K562 (cell line): ENCODE results near the gene MTA2. TPM values are rescaled to one million over a fixed set of nuclear protein-coding genes. Genes with fewer than 3 reads are reported as not detected.

Experiments used
- FUS ChIP-seq: fragments of 200-400 bp; formaldehyde crosslinking; optimal IDR thresholded peaks from 2 replicates; pipeline ENCODE3; 2017; ENCODE audit warnings: low read depth, low read length
- HOXB6 ChIP-seq: fragments of 250-450 bp; sonication (Bioruptor Pico); IDR thresholded peaks from 2 replicates; pipeline ENCODE4 v1.5.1; 2022; ENCODE audit warnings: mild to moderate bottlenecking, borderline replicate concordance
- LEF1 ChIP-seq: fragments of 450-650 bp; IDR thresholded peaks from 2 replicates; pipeline ENCODE4 v1.6.1; 2016; ENCODE audit warnings: mild to moderate bottlenecking
- MCM2 ChIP-seq: fragments of 450-650 bp; IDR thresholded peaks from 2 replicates; pipeline ENCODE4 v1.6.1; 2017; ENCODE audit warnings: low read depth, mild to moderate bottlenecking
- MCM7 ChIP-seq, 2 experiments: fragments of 450-650 bp; IDR thresholded peaks; 2 replicates each; pipeline ENCODE4 v1.6.1; 2016 to 2018
- NR2C2 ChIP-seq, 2 experiments: fragments of 200-800 bp in 1 of 2; sonication (Bioruptor generic) in 1 of 2; sonication (generic) in 1 of 2; formaldehyde crosslinking in 1 of 2; IDR thresholded peaks; 2 replicates each; pipeline versions ENCODE4 v1.6.1 to v1.8.0; 2016 to 2022; ENCODE audit warnings: mild to moderate bottlenecking in 1 of 2, missing compliant biosample characterization in 1 of 2, missing genetic modification characterization in 1 of 2, missing genetic modification reagents in 1 of 2
- PCBP2 ChIP-seq: fragments of 200-400 bp; formaldehyde crosslinking; IDR thresholded peaks from 2 replicates; pipeline ENCODE4 v1.6.1; 2018; ENCODE audit warnings: low read length, low read depth, mild to moderate bottlenecking, moderate library complexity; ENCODE audit not compliant: poor library complexity, severe bottlenecking
- RBM39 ChIP-seq: fragments of 200-400 bp; formaldehyde crosslinking; optimal IDR thresholded peaks from 2 replicates; pipeline ENCODE3; 2018; ENCODE audit warnings: low read depth, low read length
- SIN3A ChIP-seq, 2 experiments: fragments of 150-350 bp in 1 of 2; IDR thresholded peaks; 2 replicates each; pipeline ENCODE4 v1.6.1; 2011 to 2016; ENCODE audit warnings: borderline replicate concordance in 2 of 2, low read depth in 2 of 2, low read length in 2 of 2, mild to moderate bottlenecking in 2 of 2, moderate library complexity in 2 of 2; ENCODE audit not compliant: control insufficient read depth in 1 of 2
- SIN3B ChIP-seq: fragments of 450-650 bp; IDR thresholded peaks from 2 replicates; pipeline ENCODE4 v1.6.1; 2017; ENCODE audit warnings: low read depth, mild to moderate bottlenecking, moderate library complexity
- ZFP36 ChIP-seq: fragments of 150-350 bp; IDR thresholded peaks from 2 replicates; pipeline ENCODE4 v1.6.1; 2018; ENCODE audit warnings: low read length, low read depth; ENCODE audit not compliant: partially characterized antibody
- ZNF609 ChIP-seq: sonication (generic); formaldehyde crosslinking; IDR thresholded peaks from 2 replicates; pipeline ENCODE4 v1.8.1; 2023; ENCODE audit warnings: missing genetic modification reagents, mild to moderate bottlenecking, borderline replicate concordance
- polyA plus RNA-seq, 8 experiments: library from polyadenylated mRNA; depleted of rRNA in 4 of 8; stranded (reverse) in 5 of 8; unstranded in 3 of 8; fragments of >200 nt; fragmentation: Nextera tagmentation in 2 of 8; fragmentation: Illumina TruSeq in 1 of 8; extraction: Ambion mirVana in 2 of 8; extraction: Trizol in 1 of 8; gene quantifications; 2 replicates each; pipeline versions ENCODE4 v1.2.1 to v1.2.3, GENCODE V29; 2011 to 2014; ENCODE audit warnings: inconsistent platforms in 1 of 8, missing spikeins in 1 of 8
- total RNA-seq, 7 experiments: library from RNA; depleted of rRNA in 6 of 7; stranded (reverse); fragments of >200 nt in 6 of 7; fragmentation: Illumina TruSeq in 2 of 7; extraction: Trizol in 2 of 7; gene quantifications; 2 replicates each; pipeline versions ENCODE4 v1.2.1 to v1.2.3, GENCODE V29; 2011 to 2021; ENCODE audit warnings: low replicate concordance in 1 of 7
- TF ChIP-seq, protein P1 (sequence below), 2 experiments: fragments of 450-650 bp; formaldehyde crosslinking in 1 of 2; IDR thresholded peaks; 2 replicates each; pipeline versions ENCODE4 v1.4.0 to v1.6.1; 2014 to 2020; ENCODE audit warnings: mild to moderate bottlenecking in 2 of 2, borderline replicate concordance in 1 of 2, low read depth in 1 of 2

MTA2 gene
- total and polyA plus RNA-seq, 9 of the 15 experiments (the other 6 are each of a cell fraction or from before 2014, with no cell fraction given), result 6.2 to 220 (median 172) TPM

DNA sequence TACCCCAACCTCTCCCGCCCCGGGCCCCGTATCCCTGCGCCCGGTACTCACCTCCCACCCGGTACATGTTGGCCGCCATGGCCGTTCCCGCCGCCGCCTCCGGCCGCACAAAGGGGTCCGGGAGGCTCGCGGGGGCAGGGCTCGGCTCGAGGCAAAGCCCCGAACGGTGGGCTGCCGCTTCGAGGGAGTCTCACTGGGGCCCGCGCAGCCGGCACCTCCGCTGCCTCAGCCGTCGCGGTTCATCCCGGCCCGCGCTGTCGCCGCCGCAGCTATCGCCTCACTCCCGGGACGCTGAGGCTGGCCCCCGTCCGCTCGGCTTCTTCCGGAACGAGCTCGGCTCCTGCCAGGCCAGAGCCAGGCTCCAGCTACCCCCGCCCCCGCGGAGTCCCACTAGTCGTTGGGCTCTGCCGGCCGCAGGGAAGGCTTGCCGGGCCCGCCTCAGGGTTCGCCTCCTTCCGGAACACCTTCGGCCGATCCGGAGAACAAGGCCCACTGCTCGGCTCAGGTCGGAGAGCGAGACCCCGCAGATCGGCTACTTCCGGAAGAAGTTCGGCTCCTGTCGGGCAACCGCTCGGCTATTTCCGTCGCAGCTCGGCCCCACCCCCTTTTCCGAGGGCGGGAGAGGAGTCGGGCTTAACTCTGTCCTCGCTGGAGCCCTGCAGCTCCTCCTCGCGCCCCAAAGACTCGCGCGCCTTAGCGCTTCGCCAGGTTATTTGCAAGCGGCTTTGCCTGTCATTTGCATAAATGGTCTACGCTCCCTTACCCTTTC lies at the start of gene MTA2 (continued):
- TF ChIP-seq HOXB6, result no peak
- peak in 1 of 2 experiments; percentile 67; a peak in 2 of 4 replicates for TF ChIP-seq SIN3A (IDR thresholded peaks at IDR 0.05; ENCODE audit: borderline replicate concordance in 2 of 2, control insufficient read depth in 1 of 2, low read depth in 2 of 2, low read length in 2 of 2)
- no peak for TF ChIP-seq MCM2
- no peak for TF ChIP-seq ZFP36
- TF ChIP-seq SIN3B, result no peak
- no peak for TF ChIP-seq MCM7 (IDR thresholded peaks at IDR 0.05)
- no peak for TF ChIP-seq LEF1
- no peak for TF ChIP-seq RBM39
- peak; percentile 17; the same call in 1 of the 2 replicates for TF ChIP-seq NR2C2 (CRISPR knock-in tag; IDR thresholded peaks at IDR 0.05)
- TF ChIP-seq NR2C2 (tag; IDR thresholded peaks at IDR 0.05), result peak; percentile 53; the same call in 1 of the 2 replicates
- TF ChIP-seq FUS, result peak; percentile 59
- no peak for TF ChIP-seq PCBP2
- TF ChIP-seq, protein P1, sequence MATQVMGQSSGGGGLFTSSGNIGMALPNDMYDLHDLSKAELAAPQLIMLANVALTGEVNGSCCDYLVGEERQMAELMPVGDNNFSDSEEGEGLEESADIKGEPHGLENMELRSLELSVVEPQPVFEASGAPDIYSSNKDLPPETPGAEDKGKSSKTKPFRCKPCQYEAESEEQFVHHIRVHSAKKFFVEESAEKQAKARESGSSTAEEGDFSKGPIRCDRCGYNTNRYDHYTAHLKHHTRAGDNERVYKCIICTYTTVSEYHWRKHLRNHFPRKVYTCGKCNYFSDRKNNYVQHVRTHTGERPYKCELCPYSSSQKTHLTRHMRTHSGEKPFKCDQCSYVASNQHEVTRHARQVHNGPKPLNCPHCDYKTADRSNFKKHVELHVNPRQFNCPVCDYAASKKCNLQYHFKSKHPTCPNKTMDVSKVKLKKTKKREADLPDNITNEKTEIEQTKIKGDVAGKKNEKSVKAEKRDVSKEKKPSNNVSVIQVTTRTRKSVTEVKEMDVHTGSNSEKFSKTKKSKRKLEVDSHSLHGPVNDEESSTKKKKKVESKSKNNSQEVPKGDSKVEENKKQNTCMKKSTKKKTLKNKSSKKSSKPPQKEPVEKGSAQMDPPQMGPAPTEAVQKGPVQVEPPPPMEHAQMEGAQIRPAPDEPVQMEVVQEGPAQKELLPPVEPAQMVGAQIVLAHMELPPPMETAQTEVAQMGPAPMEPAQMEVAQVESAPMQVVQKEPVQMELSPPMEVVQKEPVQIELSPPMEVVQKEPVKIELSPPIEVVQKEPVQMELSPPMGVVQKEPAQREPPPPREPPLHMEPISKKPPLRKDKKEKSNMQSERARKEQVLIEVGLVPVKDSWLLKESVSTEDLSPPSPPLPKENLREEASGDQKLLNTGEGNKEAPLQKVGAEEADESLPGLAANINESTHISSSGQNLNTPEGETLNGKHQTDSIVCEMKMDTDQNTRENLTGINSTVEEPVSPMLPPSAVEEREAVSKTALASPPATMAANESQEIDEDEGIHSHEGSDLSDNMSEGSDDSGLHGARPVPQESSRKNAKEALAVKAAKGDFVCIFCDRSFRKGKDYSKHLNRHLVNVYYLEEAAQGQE (IDR thresholded peaks at IDR 0.05; ENCODE audit: borderline replicate concordance), result no peak
- TF ChIP-seq, protein P1 (CRISPR knock-in tag; IDR thresholded peaks at IDR 0.05; ENCODE audit: low read depth), result 0 out of 2 replicates have a peak, but pooled peaks have one; percentile 25
- peak; percentile 34; the same call in 1 of the 2 replicates for TF ChIP-seq ZNF609 (CRISPR knock-in tag)
